Effector memory CD8-positive, alpha-beta T cell (primary cell): ENCODE results near the gene TNFRSF12A.
A peak's percentile ranks its signal among the peaks of the same experiment; 100 is the strongest.
"Not testable (repeated sequence)": the region's sequence is repeated elsewhere in the genome, so short reads cannot be mapped to it uniquely, and the experiment has no call there.

Experiments used
- ATAC-seq: fragments of 150-1000 bp; cut with Tn5 transposase; replicated peaks from 2 replicates; pipeline ENCODE4 v1.10.0; 2021; ENCODE audit warnings: mild to moderate bottlenecking, moderate library complexity
- DNase-seq, 3 experiments: peaks; one replicate each; pipeline ENCODE4 v3.0.0; 2021
- H3K27ac Mint-ChIP-seq, 2 donors: one replicate each; pipeline ENCODE4 v1.8.0; 2022; ENCODE audit warnings: mild to moderate bottlenecking in 2 of 2, mixed read lengths in 2 of 2, moderate library complexity in 2 of 2
- H3K27me3 Mint-ChIP-seq, 2 donors: one replicate each; pipeline ENCODE4 v1.8.0; 2022; ENCODE audit warnings: mixed read lengths in 2 of 2
- H3K36me3 Mint-ChIP-seq: one replicate; pipeline ENCODE4 v1.8.0; 2022; ENCODE audit warnings: mild to moderate bottlenecking, moderate library complexity, mixed read lengths; ENCODE audit not compliant: insufficient read depth
- H3K4me1 Mint-ChIP-seq, 2 donors: one replicate each; pipeline ENCODE4 v1.8.0; 2022; ENCODE audit warnings: low read depth in 2 of 2, mixed read lengths in 2 of 2
- H3K4me3 Mint-ChIP-seq, 2 donors: one replicate each; pipeline ENCODE4 v1.8.0; 2022; ENCODE audit warnings: mild to moderate bottlenecking in 2 of 2, mixed read lengths in 2 of 2, moderate library complexity in 2 of 2
- H3K9me3 Mint-ChIP-seq, 2 donors: one replicate each; pipeline ENCODE4 v1.8.0; 2022; ENCODE audit warnings: mixed read lengths in 2 of 2

TNFRSF12A gene

DNA sequence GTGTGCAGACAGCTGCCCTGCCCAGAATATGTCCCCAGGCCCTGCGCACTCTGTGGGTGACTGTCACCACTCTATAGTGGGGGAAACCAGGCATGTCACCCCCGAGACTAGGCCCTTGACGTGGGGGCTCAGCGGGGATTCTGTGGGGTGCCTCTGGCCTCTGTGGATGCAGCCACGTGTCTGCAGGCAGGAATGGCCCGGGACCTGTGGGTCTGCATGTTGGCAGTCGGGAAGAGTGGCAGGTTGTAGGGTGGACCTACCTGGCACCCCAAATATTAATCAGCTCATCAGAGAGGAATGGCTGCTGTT lies 46.2 kb downstream of the TNFRSF12A start:
- DNase-seq (no peak), ATAC-seq (no peak)
- no peaks in the 10 kb centered on the region for H3K9me3 Mint-ChIP-seq
- H3K4me1 Mint-ChIP-seq = peaks cover 56 to 62% of the 10 kb centered on the region in 2 donors
- peaks cover 60% of the 10 kb centered on the region for H3K36me3 Mint-ChIP-seq
- no peaks in the 10 kb centered on the region for H3K27me3 Mint-ChIP-seq
- peak overlapping the region; percentile 98 to 99 for H3K27ac Mint-ChIP-seq
- H3K4me3 Mint-ChIP-seq = peak overlapping the region; percentile 100

DNA sequence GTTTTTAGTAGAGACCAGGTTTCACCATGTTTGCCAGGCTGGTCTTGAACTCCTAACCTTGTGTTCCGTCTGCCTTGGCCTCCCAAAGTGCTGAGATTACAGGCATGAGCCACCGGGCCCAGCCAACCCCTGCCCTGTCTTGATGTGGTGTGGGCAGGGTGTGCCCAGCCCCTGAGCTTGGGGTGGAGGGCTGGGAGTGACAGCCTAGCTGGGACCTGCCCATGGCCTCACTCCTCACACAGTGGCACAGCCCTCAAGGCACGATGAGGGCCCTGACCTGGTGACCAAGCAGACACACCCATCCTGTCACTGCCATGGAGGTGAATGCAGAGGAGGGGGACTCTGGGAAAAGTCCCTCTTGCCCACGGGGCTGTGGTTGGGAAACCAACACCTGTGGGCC lies 48.3 kb downstream of the TNFRSF12A start:
- no peak for ATAC-seq
- Mint-ChIP-seq H3K27ac (peak overlapping the region; percentile 98 to 99), H3K36me3 (peaks cover 68% of the 10 kb centered on the region), H3K4me1 (peaks cover 65 to 71% of the 10 kb centered on the region in 2 donors), H3K27me3 (no peaks in the 10 kb centered on the region), H3K9me3 (no peaks in the 10 kb centered on the region), H3K4me3 (peak overlapping the region; percentile 100)
- no peak for DNase-seq

DNA sequence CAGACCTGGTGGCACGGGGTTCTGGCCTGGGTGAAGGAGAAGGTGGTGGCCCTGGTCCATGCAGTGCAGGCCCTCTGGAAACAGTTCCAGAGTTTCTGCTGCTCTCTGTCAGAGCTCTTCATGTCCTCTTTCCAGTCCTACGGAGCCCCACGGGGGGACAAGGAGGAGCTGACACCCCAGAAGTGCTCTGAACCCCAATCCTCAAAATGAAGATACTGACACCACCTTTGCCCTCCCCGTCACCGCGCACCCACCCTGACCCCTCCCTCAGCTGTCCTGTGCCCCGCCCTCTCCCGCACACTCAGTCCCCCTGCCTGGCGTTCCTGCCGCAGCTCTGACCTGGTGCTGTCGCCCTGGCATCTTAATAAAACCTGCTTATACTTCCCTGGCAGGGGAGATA lies 49.0 kb downstream of the TNFRSF12A start:
- Mint-ChIP-seq H3K36me3 (peaks cover 74% of the 10 kb centered on the region), H3K4me3 (peak overlapping the region; percentile 100), H3K4me1 (peaks cover 67 to 73% of the 10 kb centered on the region in 2 donors), H3K27ac (peak overlapping the region in 1 of 2 donors; percentile 98)
- not testable (repeated sequence) for H3K27me3 Mint-ChIP-seq, DNase-seq, ATAC-seq, H3K9me3 Mint-ChIP-seq

DNA sequence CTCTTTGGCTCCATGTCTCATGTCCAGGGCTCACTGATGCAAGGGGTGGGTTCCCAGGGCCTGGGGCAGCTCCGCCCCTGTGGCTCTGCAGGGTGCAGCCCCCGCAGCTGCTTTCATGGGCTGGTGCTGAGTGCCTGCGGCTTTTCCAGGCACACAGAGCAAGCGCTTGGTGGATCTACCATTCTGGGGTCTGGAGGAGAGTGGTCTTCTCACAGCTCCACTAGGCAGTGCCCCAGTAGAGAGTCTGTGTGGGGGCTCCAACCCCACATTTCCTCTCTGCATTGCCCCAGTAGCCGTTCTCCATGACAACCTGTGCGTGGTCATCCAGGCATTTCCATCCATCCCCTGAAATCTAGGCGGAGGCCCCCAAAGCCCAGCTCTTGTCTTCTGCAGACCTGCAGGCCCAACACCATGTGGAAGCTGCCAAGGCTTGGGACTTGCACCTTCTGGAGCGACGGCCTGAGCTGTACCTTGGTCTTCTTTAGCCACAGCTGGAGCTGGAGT lies 50.5 kb downstream of the TNFRSF12A start:
- peak overlapping the region; percentile 100 for H3K4me3 Mint-ChIP-seq
- H3K27me3 Mint-ChIP-seq = no peaks in the 10 kb centered on the region
- peaks cover 72 to 78% of the 10 kb centered on the region in 2 donors for H3K4me1 Mint-ChIP-seq
- peak overlapping the region; percentile 84 to 98 for H3K27ac Mint-ChIP-seq
- no peak for ATAC-seq
- no peak for DNase-seq
- H3K36me3 Mint-ChIP-seq = peaks cover 77% of the 10 kb centered on the region
- H3K9me3 Mint-ChIP-seq = no peaks in the 10 kb centered on the region

DNA sequence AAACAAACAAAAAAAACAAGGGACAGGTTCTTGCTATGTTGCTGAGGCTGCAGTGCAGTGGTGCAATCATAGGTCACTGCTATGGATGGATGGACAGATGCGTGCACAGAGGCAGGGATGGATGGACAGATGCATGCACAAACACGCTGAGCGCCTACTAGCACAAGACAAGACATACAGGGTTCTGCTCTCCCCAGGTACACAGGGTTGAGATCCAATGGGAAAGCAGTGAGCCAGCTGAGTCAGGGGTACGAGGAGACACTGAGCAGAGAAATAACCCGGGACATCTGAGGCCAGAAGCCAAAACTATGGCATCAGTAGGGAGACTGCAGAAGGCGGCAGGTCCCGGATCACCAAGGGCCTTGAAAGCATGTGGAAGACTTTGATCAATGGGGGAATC lies 51.5 kb downstream of the TNFRSF12A start:
- Mint-ChIP-seq H3K4me1 (peaks cover 80 to 86% of the 10 kb centered on the region in 2 donors), H3K9me3 (no peaks in the 10 kb centered on the region), H3K27me3 (no peaks in the 10 kb centered on the region), H3K4me3 (peak overlapping the region; percentile 61 to 100), H3K36me3 (peaks cover 67% of the 10 kb centered on the region), H3K27ac (peak overlapping the region in 1 of 2 donors; percentile 88)
- ATAC-seq = no peak
- DNase-seq = no peak
